ENCODE results near the gene CYP1A2.
"Not testable (repeated sequence)": the region's sequence is repeated elsewhere in the genome, so short reads cannot be mapped to it uniquely, and the experiment has no call there.

The CYP1A2 gene

GRCh38 chr15:74733269-74733668 lies 15.4 kb upstream of the CYP1A2 start:
- Histone ChIP-seq H3K4me3 (no peak overlapping the region), H3K27ac (no peak overlapping the region)

- Histone ChIP-seq H3K27ac (no peak overlapping the region), H3K4me3 (no peak overlapping the region)
Observed at GRCh38 chr15:74735305-74735704, 13.3 kb upstream of the CYP1A2 start.

DNA sequence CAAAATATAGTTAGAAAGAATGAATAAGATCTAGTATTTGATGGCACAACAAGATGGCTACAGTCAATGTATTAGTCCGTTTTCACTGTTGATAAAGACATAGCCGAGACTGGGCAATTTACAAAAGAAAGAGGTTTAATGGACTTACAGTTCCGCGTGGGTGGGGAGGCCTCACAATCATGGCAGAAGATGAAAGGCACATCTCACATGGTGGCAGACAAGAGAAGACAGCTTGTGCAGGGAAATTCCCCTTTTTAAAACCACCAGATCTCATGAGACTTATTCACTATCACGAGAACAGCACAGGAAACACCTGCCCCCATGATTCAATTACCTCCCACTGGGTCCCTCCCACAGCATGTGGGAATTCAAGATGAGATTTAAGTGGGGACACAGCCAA lies 10.4 kb upstream of the CYP1A2 start:
- not testable (repeated sequence) for H3K27ac ChIP-seq, H3K4me3 ChIP-seq

DNA sequence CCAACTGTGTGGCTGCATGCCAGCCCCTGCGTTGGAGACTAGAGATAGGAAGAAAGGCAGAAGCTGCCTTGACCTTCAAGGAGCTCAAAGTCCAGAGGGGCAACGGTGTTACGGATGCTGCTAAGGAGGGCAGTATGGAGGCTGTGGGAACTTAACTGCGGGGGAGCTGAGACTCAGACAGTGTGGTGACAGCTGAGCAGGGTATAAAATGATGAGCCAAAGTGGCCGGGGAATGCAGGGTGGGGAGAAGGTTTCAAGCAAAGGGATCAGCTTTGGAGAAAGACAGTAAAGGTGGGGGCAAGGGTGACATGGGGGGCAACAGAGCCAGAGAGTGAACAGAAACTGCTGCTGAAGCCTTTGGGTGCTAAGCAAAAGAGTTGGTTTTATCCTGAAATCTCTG lies 6.2 kb upstream of the CYP1A2 start:
- no peak overlapping the region for H3K27ac ChIP-seq
- no peak overlapping the region for H3K4me3 ChIP-seq

- Histone ChIP-seq H3K4me3 (no peak overlapping the region), H3K27ac (no peak overlapping the region)
Observed at GRCh38 chr15:74746389-74746788, 2.3 kb upstream of the CYP1A2 start.

DNA sequence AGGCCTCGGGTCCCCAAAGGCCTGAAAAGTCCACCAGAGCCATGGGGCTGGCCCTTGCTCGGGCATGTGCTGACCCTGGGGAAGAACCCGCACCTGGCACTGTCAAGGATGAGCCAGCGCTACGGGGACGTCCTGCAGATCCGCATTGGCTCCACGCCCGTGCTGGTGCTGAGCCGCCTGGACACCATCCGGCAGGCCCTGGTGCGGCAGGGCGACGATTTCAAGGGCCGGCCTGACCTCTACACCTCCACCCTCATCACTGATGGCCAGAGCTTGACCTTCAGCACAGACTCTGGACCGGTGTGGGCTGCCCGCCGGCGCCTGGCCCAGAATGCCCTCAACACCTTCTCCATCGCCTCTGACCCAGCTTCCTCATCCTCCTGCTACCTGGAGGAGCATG lies 1.2 kb downstream of the CYP1A2 start:
- H3K27ac ChIP-seq = no peak overlapping the region

DNA sequence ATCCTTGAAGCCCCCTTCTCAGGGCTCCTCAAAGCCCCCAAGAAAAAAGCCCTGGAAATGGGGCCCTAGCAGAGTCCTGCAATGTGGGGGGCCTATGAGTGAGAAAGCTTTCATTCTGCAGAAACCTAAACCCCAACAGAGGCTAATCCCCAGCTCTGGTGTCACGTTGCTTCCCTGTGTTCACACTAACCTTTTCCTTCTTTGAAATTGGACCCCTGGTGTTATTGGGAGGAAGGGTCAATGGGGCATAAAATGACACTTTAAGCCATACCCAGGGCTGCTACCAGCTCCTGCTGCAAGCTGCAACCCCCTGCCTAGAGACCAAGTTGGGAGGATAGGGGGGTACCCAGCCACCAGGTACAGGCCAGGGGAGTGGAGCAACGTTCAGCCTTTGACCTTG lies 2.1 kb downstream of the CYP1A2 start:
- Histone ChIP-seq H3K4me3 (no peak overlapping the region), H3K27ac (no peak overlapping the region)

More for the DNA sequence above, 1.2 kb downstream of the CYP1A2 start:
- no peak overlapping the region for H3K4me3 ChIP-seq

- H3K27ac ChIP-seq = no peak overlapping the region
Observed at GRCh38 chr15:74752011-74752410, 3.4 kb downstream of the CYP1A2 start.

GRCh38 chr15:74752531-74752930 lies 3.9 kb downstream of the CYP1A2 start:
- Histone ChIP-seq H3K27ac (no peak overlapping the region), H3K4me3 (no peak overlapping the region)

More at GRCh38 chr15:74752011-74752410, 3.4 kb downstream of the CYP1A2 start:
- H3K4me3 ChIP-seq = no peak overlapping the region

- Histone ChIP-seq H3K27ac (no peak overlapping the region), H3K4me3 (no peak overlapping the region)
Observed at GRCh38 chr15:74754593-74755215, 6.1 kb downstream of the CYP1A2 start.

GRCh38 chr15:74758736-74759135 lies 10.1 kb downstream of the CYP1A2 start:
- Histone ChIP-seq H3K4me3 (no peak overlapping the region), H3K27ac (no peak overlapping the region)

DNA sequence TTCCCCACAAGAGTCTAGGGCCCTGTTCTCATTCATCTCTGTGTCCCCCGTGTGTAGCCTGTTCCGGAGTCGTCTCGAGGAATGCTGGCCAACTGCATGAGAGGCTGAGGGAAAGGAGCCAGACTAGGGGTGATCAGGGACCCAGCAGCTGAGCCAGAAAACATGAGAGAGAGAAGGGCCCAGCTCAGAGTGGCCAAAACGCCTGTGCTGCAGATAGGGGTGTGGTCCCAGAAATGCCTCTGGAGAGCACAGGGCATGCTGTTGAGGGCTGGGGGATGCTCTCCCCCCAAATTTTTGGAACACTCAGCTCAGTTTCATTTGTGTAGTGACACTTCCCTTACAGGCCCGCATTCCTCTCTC lies 14.1 kb downstream of the CYP1A2 start:
- peak overlapping the region in 1 of 21 experiments; percentile 10 for H3K27ac ChIP-seq
- H3K4me3 ChIP-seq = no peak overlapping the region

DNA sequence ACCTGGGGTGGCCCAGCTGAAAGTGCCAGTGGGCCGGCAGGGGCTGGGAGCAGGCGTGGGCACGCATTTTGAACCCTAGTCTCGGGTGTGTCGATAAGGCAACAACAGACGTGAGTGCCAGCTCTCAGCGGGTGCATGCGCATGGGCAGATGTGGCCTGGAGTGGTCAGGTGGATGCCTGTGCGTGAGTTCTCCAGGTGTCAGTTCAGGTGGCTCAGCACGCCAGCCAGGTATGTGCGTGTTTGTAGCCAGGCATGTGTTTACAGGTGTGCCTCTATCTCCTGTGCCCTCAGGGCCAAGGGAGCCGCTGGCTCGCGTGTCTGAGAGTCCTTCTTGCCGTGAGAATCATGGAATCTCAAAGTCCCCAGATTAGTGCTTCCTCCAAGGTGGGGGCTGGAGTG lies 14.8 kb downstream of the CYP1A2 start:
- Histone ChIP-seq H3K4me3 (no peak overlapping the region), H3K27ac (no peak overlapping the region)

DNA sequence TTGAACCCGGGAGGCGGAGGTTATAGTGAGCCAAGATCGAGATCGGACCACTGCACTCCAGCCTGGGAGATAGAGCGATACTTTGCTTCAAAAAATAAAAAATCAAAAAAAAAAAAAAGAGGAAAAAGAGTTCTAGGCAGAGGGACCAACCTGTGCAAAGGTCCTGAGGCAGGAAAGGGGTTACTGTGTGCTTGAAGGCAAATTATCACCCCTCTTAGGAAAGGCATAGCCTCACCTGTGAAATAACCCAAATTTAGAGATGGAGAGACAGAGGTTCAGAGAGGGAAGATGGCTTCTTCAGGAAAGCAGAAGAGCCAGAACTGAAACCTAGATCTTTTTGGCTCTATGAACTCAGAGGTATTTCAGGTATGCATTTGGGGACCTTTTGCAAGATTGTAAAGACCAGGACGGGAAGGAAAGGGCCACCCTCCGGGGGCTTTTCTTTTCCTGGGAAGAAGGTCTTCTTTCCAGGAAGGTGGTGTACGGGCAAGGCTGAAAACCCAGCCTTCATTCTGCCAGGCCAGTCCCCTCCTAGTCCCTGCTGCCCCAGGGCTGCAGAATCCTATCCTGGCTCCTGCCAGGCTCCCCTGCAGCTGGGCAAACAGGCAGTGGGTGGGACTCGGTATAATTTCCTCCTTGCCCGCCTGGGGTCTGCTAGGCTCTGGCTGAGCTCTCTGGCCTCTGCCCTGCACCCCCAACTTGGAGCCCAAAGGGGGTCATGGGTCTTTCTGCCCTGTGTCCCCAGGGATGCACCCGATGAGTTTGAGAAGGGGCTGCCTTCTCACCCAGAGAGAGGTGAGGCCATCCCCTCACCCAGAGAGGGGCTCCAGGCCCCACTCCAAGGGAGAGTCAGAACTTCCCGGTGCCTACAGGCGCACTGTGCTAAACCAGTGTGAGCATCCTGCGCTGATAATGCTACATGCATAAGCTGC lies 18.8 kb downstream of the CYP1A2 start:
- Histone ChIP-seq H3K4me3 (no peak overlapping the region), H3K27ac (no peak overlapping the region)

GRCh38 chr15:74768099-74768770 lies 19.6 kb downstream of the CYP1A2 start:
- Histone ChIP-seq H3K27ac (no peak overlapping the region), H3K4me3 (no peak overlapping the region)

DNA sequence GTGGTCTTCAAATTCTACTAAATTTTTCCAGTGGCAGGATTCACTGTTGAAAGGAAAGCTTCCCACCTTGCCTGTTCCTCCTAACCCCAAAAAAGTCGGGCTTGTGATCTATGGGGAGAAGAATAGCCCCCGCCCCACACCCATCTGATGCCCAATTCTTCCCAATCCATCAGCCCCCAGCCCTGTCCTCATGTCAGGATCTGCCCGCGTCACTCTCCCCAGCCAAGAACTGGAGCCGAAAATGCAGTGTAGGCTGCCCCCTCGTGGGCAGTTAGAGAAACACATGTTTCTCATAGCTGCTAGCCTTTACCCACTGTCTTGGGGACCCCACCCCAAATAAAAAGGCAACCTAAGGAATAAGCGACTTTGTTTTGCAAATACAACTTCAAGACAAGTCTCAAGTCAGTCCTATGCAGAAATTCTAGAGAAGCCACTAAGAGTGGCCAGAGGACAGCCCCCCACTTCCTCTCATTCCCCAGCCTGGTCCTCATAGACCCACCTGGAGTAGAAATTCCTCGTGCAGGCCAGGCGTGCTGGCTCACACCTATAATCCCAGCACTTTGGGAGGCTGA lies 20.2 kb downstream of the CYP1A2 start:
- Histone ChIP-seq H3K4me3 (no peak overlapping the region), H3K27ac (no peak overlapping the region)

DNA sequence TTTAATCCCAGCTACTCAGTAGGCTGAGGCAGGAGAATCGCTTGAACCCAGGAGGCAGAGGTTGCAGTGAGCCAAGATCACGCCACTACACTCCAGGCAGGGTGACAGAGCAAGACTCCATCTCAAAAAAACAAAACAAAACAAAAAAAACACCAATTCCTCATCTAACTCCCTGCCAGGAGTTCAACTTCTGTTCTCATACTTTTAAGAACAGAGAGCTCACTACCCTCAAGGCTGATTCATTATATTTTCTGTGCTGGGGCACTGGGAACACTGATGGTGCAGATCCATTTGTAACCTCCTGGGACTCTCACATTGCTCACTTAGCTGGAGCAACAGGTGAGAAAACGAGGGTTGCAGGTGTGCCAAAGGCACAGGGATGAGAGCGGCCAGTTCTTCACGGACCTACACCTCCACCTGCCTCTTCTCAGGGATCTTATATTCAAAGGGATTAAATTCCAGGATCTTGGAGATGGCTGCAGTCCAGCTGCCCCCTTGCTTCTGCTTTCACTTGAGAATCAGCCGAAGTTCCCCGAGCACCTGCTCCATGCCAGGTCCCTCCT lies 20.9 kb downstream of the CYP1A2 start:
- Histone ChIP-seq H3K4me3 (no peak overlapping the region), H3K27ac (no peak overlapping the region)

- Histone ChIP-seq H3K27ac (no peak overlapping the region), H3K4me3 (no peak overlapping the region)
Observed at GRCh38 chr15:74770211-74770903, 21.7 kb downstream of the CYP1A2 start.

GRCh38 chr15:74773329-74773728 lies 24.7 kb downstream of the CYP1A2 start:
- Histone ChIP-seq H3K27ac (peak overlapping the region in 12 of 21 experiments; percentile 3 to 100 (median 49)), H3K4me3 (no peak overlapping the region)
